HG02870 (cell line): Measurements from ENCODE around the gene ST8SIA4.

Experiments used
- ATAC-seq: cut with Tn5 transposase; IDR thresholded peaks from one replicate; pipeline ENCODE4 v1.9.1; 2021; ENCODE audit warnings: mild to moderate bottlenecking, moderate library complexity; ENCODE audit not compliant: unreplicated experiment

Gene ST8SIA4

GRCh38 chr5:100832252-100833230 is 70.5 kb downstream of the ST8SIA4 start:
- peak; percentile 29 for ATAC-seq

GRCh38 chr5:100828898-100829356 is 74.2 kb downstream of the ST8SIA4 start:
- no peak for ATAC-seq

GRCh38 chr5:100828071-100828897 is 74.8 kb downstream of the ST8SIA4 start:
- ATAC-seq = peak; percentile 76

GRCh38 chr5:100827481-100827889 is 75.6 kb downstream of the ST8SIA4 start:
- ATAC-seq = peak; percentile 19

GRCh38 chr5:100826133-100826532 is 76.9 kb downstream of the ST8SIA4 start:
- peak; percentile 37 for ATAC-seq

GRCh38 chr5:100824635-100825034 is 78.4 kb downstream of the ST8SIA4 start:
- ATAC-seq = no peak

GRCh38 chr5:100823812-100824211 is 79.3 kb downstream of the ST8SIA4 start:
- no peak for ATAC-seq

- no peak for ATAC-seq
These were observed 81.3 kb downstream of the ST8SIA4 start for GRCh38 chr5:100821751-100822150.

- ATAC-seq = peak; percentile 55
These were observed 84.7 kb downstream of the ST8SIA4 start for GRCh38 chr5:100818340-100818739.

- ATAC-seq = no peak
These were observed 99.7 kb downstream of the ST8SIA4 start for GRCh38 chr5:100803397-100803796.

- no peak for ATAC-seq
These were observed 100.9 kb downstream of the ST8SIA4 start for GRCh38 chr5:100802208-100802607.

GRCh38 chr5:100800562-100800961 is 102.5 kb downstream of the ST8SIA4 start:
- ATAC-seq = peak; percentile 97

- ATAC-seq = no peak
These were observed 103.9 kb downstream of the ST8SIA4 start for GRCh38 chr5:100799166-100799565.

GRCh38 chr5:100797861-100798260 is 105.2 kb downstream of the ST8SIA4 start:
- no peak for ATAC-seq

GRCh38 chr5:100796851-100797250 is 106.2 kb downstream of the ST8SIA4 start:
- no peak for ATAC-seq

GRCh38 chr5:100794844-100795243 is 108.2 kb downstream of the ST8SIA4 start:
- ATAC-seq = no peak

- ATAC-seq = no peak
These were observed 108.9 kb downstream of the ST8SIA4 start for GRCh38 chr5:100794218-100794617.

- ATAC-seq = no peak
These were observed 110.3 kb downstream of the ST8SIA4 start for GRCh38 chr5:100792781-100793180.

- no peak for ATAC-seq
These were observed 111.7 kb downstream of the ST8SIA4 start for GRCh38 chr5:100791391-100791790.

GRCh38 chr5:100790951-100791350 is 112.1 kb downstream of the ST8SIA4 start:
- no peak for ATAC-seq

- peak; percentile 62 for ATAC-seq
These were observed 112.9 kb downstream of the ST8SIA4 start for GRCh38 chr5:100790170-100790665.
